ENCODE results near the gene LRP1.

LRP1 gene

GRCh38 chr12:57127726-57128518 is at the start of gene LRP1:
Gene LRP1, plus strand, starts transcription at chr12:57128483. Its CDS starts 482 bp downstream, at chr12:57128965.
- DNase-seq (ENCODE audit: low spot score) = peak; percentile 93

GRCh38 chr12:57078519-57079404 is 49.5 kb upstream of the LRP1 start, which contains the start of gene NEMP1:
Gene NEMP1, minus strand, starts transcription at chr12:57078791. Its CDS starts 46 bp downstream, at chr12:57078745.
- DNase-seq (ENCODE audit: low spot score) = peak; percentile 93

GRCh38 chr12:57079821-57080220 is 48.5 kb upstream of the LRP1 start:
- no peak for DNase-seq (ENCODE audit: low spot score)

- DNase-seq (ENCODE audit: low spot score) = no peak
These were observed 47.4 kb upstream of the LRP1 start for GRCh38 chr12:57080855-57081254.

- DNase-seq (ENCODE audit: low spot score) = no peak
These were observed 42.2 kb upstream of the LRP1 start for GRCh38 chr12:57085999-57086492.

- DNase-seq (ENCODE audit: low spot score) = no peak
These were observed 41.7 kb upstream of the LRP1 start for GRCh38 chr12:57086493-57087009.

- peak; percentile 91 for DNase-seq (ENCODE audit: low spot score)
These were observed 41.1 kb upstream of the LRP1 start for GRCh38 chr12:57087010-57087690.

GRCh38 chr12:57087691-57088353 is 40.5 kb upstream of the LRP1 start:
- peak; percentile 93 for DNase-seq (ENCODE audit: low spot score)

GRCh38 chr12:57088354-57089270 is 39.7 kb upstream of the LRP1 start, which contains the start of gene NAB2:
Gene NAB2, plus strand, starts transcription at chr12:57089114. Its CDS starts 158 bp downstream, at chr12:57089272.
- peak; percentile 97 for DNase-seq (ENCODE audit: low spot score)

- peak; percentile 84 for DNase-seq (ENCODE audit: low spot score)
These were observed 38.7 kb upstream of the LRP1 start for GRCh38 chr12:57089271-57090245.

GRCh38 chr12:57090490-57090889 is 37.8 kb upstream of the LRP1 start:
- peak; percentile 56 for DNase-seq (ENCODE audit: low spot score)

- peak; percentile 62 for DNase-seq (ENCODE audit: low spot score)
These were observed 37.2 kb upstream of the LRP1 start for GRCh38 chr12:57090924-57091637.

- peak; percentile 62 for DNase-seq (ENCODE audit: low spot score)
These were observed 36.4 kb upstream of the LRP1 start for GRCh38 chr12:57091638-57092528.

GRCh38 chr12:57092529-57092862 is 35.8 kb upstream of the LRP1 start:
- no peak for DNase-seq (ENCODE audit: low spot score)

GRCh38 chr12:57092876-57093414 is 35.3 kb upstream of the LRP1 start:
- peak; percentile 65 for DNase-seq (ENCODE audit: low spot score)

- DNase-seq (ENCODE audit: low spot score) = no peak
These were observed 34.7 kb upstream of the LRP1 start for GRCh38 chr12:57093415-57094207.

All from left forelimb (tissue), 1 donor.